Activated CD8-positive, alpha-beta memory T cell treated with anti-CD3 and anti-CD28 coated beads for 1 hour (primary cell): ENCODE data around the gene AKAP9.
"Not testable (repeated sequence)": the region's sequence is repeated elsewhere in the genome, so short reads cannot be mapped to it uniquely, and the experiment has no call there.

Experiments
- DNase-seq, 2 donors: peaks; one replicate each; pipeline ENCODE4 v3.0.0-alpha.2; 2020; ENCODE audit warnings: low read depth in 1 of 2; ENCODE audit errors: extremely low read depth in 1 of 2

The AKAP9 gene

GRCh38 chr7:91944970-91945369 lies 4.3 kb downstream of the AKAP9 start:
- not testable (repeated sequence) for DNase-seq

- no peak for DNase-seq
Measured at GRCh38 chr7:91945476-91945875, 4.8 kb downstream of the AKAP9 start.

GRCh38 chr7:91946549-91946948 lies 5.9 kb downstream of the AKAP9 start:
- DNase-seq = no peak

- DNase-seq = no peak
Measured at GRCh38 chr7:91947948-91948347, 7.3 kb downstream of the AKAP9 start.

GRCh38 chr7:91949221-91950009 lies 8.8 kb downstream of the AKAP9 start:
- no peak for DNase-seq

- DNase-seq = no peak
Measured at GRCh38 chr7:91953618-91954017, 13.0 kb downstream of the AKAP9 start.

GRCh38 chr7:91956464-91956863 lies 15.8 kb downstream of the AKAP9 start:
- not testable (repeated sequence) for DNase-seq

- no peak for DNase-seq
Measured at GRCh38 chr7:91957232-91957631, 16.6 kb downstream of the AKAP9 start.

GRCh38 chr7:91957823-91958222 lies 17.2 kb downstream of the AKAP9 start:
- DNase-seq = no peak

GRCh38 chr7:91959023-91959422 lies 18.4 kb downstream of the AKAP9 start:
- DNase-seq = no peak

GRCh38 chr7:91961816-91962215 lies 21.2 kb downstream of the AKAP9 start:
- DNase-seq = no peak

GRCh38 chr7:91962419-91962818 lies 21.8 kb downstream of the AKAP9 start:
- no peak for DNase-seq

GRCh38 chr7:91967513-91967912 lies 26.9 kb downstream of the AKAP9 start:
- not testable (repeated sequence) for DNase-seq

- no peak for DNase-seq
Measured at GRCh38 chr7:91973639-91974038, 33.0 kb downstream of the AKAP9 start.

GRCh38 chr7:91974066-91974465 lies 33.4 kb downstream of the AKAP9 start:
- DNase-seq = no peak

- no peak for DNase-seq
Measured at GRCh38 chr7:91976743-91977142, 36.1 kb downstream of the AKAP9 start.

- DNase-seq = no peak
Measured at GRCh38 chr7:91979590-91979989, 38.9 kb downstream of the AKAP9 start.

GRCh38 chr7:91982352-91982751 lies 41.7 kb downstream of the AKAP9 start:
- not testable (repeated sequence) for DNase-seq

GRCh38 chr7:91988213-91988612 lies 47.6 kb downstream of the AKAP9 start:
- DNase-seq = no peak

GRCh38 chr7:91993976-91994375 lies 53.3 kb downstream of the AKAP9 start:
- no peak for DNase-seq

- DNase-seq = no peak
Measured at GRCh38 chr7:91995391-91996105, 54.9 kb downstream of the AKAP9 start.
